Mononuclear cell (primary cell): ENCODE measurements around the gene KCNG1. TPM values are rescaled to one million over a fixed set of nuclear protein-coding genes. Genes with fewer than 3 reads are reported as not detected.

Experiments
- H3K27me3 ChIP-seq: 2 replicates; pipeline ENCODE4 v1.6.0; 2011; ENCODE audit warnings: low read length, control low read depth; ENCODE audit not compliant: insufficient read depth
- H3K4me1 ChIP-seq: 2 replicates; pipeline ENCODE4 v1.5.1; 2011; ENCODE audit warnings: mild to moderate bottlenecking, low read length, control low read depth; ENCODE audit not compliant: insufficient read depth
- H3K4me3 ChIP-seq: 2 replicates; pipeline ENCODE4 v1.5.1; 2011; ENCODE audit warnings: mild to moderate bottlenecking, low read length, moderate library complexity
- H3K9me3 ChIP-seq: 2 replicates; pipeline ENCODE4 v1.5.1; 2011; ENCODE audit warnings: low read depth, mild to moderate bottlenecking, control low read depth, low read length
- total RNA-seq: library from RNA; depleted of rRNA; stranded (reverse); fragments of >200 nt; gene quantifications from one replicate; pipeline ENCODE4 v1.2.3, GENCODE V29; 2012

Gene KCNG1
- total RNA-seq, 1 donor = 2.3 TPM

- H3K4me1 ChIP-seq = no peaks in the 10 kb centered on the region
- H3K27me3 ChIP-seq = no peaks in the 10 kb centered on the region
- no peaks in the 10 kb centered on the region for H3K9me3 ChIP-seq
- no peak overlapping the region for H3K4me3 ChIP-seq
Measured at GRCh38 chr20:50967586-50967985, 55.3 kb downstream of the KCNG1 start.

GRCh38 chr20:50959543-50960126 is 63.3 kb downstream of the KCNG1 start:
- no peaks in the 10 kb centered on the region for H3K27me3 ChIP-seq
- H3K4me3 ChIP-seq = peak overlapping the region; percentile 72
- peaks cover 31% of the 10 kb centered on the region for H3K4me1 ChIP-seq
- H3K9me3 ChIP-seq = no peaks in the 10 kb centered on the region

DNA sequence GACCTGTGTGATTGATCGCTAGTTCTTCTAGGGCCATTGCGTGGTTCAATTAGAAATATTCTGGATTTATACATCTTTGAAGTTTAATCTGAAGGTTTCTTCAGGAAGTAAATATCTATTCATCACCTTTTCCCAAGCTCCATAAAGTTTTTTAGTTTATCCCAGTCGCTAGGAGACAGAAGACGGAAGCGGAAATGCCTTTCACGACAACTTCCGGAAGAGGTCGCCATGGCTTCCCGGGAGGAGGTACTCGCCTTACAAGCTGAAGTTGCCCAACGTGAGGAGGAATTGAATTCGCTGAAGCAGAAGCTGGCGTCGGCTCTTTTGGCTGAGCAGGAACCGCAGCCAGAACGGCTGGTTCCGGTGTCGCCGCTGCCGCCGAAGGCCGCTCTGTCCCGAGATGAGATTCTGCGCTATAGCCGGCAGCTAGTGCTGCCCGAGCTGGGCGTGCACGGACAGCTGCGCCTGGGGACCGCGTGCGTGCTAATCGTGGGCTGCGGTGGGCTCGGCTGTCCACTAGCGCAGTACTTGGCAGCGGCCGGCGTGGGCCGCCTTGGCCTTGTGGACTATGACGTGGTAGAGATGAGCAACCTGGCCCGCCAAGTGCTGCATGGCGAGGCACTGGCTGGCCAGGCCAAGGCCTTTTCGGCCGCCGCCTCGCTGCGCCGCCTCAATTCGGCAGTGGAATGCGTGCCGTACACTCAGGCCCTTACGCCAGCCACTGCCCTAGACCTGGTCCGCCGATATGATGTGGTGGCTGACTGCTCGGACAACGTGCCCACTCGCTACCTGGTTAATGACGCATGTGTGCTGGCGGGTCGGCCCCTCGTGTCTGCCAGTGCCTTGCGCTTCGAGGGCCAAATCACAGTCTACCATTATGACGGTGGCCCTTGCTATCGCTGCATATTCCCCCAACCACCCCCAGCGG is 64.0 kb downstream of the KCNG1 start, which contains the start of gene MOCS3:
TSS of gene MOCS3 (plus strand) at position 204 of the 928 bp plus-strand sequence. CDS start at position 229, 25 bp downstream.
- Histone ChIP-seq H3K4me3 (peak within 1 kb of the TSS; percentile 72), H3K27me3 (no peaks in the 10 kb centered on the region), H3K4me1 (peaks cover 31% of the 10 kb centered on the region), H3K9me3 (no peaks in the 10 kb centered on the region)

DNA sequence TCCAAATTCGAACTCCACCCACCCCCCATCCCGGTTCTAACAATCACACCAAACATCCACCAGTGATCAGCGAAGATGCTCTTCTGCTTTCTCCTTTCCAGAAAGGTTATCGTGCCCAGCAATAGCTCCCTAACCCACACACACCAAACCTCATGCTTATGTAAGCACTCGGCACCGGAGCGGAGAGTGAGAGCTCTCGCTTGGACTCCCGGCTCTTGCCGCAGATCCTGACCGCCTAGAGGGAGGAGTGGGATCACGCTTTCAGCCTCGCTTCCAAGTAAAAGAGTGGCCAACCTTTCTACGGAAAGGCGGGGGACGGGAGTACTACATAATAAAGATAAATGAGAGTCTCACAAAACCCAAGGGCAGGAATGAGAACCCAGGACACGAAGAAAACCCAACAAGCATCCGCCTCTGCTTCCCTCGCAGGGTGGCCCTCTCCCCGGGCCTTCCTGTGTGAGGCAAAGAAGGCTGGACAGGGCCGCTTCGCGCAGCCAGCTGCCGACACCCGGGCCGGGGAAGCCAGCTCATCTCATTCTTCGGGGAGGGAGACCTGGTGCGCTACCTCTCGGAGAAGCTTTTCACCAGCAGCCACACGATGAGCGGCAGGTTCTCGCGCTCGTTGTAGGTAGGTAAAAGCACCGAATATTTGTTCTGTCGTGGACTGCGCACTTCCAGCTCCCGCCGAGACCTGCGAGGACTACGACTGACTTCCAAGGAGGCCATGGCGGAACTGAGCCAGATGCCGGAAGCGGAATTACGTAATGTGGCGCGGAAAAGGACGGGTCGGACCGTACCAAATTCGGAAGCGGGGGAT is 64.9 kb downstream of the KCNG1 start, which contains the start of gene DPM1:
TSS of gene DPM1 (minus strand) at position 735 of the 817 bp plus-strand sequence. CDS start at position 726, 9 bp downstream.
- no peaks in the 10 kb centered on the region for H3K27me3 ChIP-seq
- H3K9me3 ChIP-seq = no peaks in the 10 kb centered on the region
- peaks cover 31% of the 10 kb centered on the region for H3K4me1 ChIP-seq
- H3K4me3 ChIP-seq = peak within 1 kb of the TSS; percentile 72

DNA sequence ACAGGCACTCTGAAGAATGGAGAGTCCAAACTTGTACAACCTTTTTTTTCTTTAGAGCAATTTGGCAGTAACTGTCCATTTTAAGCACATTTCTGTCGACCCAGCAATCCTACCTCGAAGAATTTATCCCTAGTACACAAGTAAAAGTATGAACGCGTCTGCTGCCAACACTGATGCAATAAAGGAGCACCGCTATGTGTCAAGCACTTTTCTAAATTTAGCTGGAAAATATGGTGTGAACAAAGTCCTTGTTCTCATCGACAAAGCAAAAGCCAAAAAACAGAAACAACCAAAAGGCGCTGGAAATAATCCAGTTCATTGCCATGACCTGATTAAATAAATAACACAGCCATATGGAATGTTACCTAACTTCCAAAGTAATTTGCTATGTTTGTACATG is 65.6 kb downstream of the KCNG1 start:
- Histone ChIP-seq H3K4me3 (peak overlapping the region; percentile 72), H3K9me3 (no peaks in the 10 kb centered on the region), H3K4me1 (peaks cover 31% of the 10 kb centered on the region), H3K27me3 (no peaks in the 10 kb centered on the region)

DNA sequence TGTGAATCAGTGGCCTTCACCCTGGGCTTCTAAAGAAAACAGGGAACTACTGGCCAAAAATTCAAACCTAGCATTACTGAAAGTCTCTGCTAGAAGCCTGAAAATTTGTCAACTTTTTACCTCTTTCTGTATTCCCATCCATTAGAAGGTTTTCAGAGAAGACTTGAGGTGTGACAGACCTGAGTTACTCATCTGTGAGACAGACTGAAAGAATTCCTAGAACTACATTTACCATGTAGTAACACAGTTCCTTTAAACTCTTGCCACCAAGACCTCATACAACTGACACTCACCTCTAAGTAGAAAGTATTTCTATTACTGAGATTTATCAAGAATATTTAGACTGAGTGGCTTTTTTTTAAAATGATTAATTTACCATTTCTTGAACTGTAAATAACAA is 69.1 kb downstream of the KCNG1 start:
- H3K27me3 ChIP-seq = no peaks in the 10 kb centered on the region
- no peaks in the 10 kb centered on the region for H3K9me3 ChIP-seq
- H3K4me1 ChIP-seq = peaks cover 18% of the 10 kb centered on the region
- no peak overlapping the region for H3K4me3 ChIP-seq

Other genes with a start within 250 kb of the KCNG1 start
- gene BCAS4, start 228.0 kb downstream of the KCNG1 start, total RNA-seq = 13.7 TPM
- gene ADNP, start 91.7 kb downstream of the KCNG1 start, total RNA-seq = 44.5 TPM
- 58.2 TPM for gene DPM1, start 64.6 kb downstream of the KCNG1 start, total RNA-seq
- gene MOCS3, start 64.3 kb downstream of the KCNG1 start, total RNA-seq = 3.8 TPM